T-helper 2 cell (primary cell): ENCODE data around the gene DCHS1.
A peak's percentile ranks its signal among the peaks of the same experiment; 100 is the strongest.

ENCODE experiments used
- DNase-seq, 5 experiments: peaks; one replicate each; pipeline versions ENCODE4 v3.0.0 to v3.0.0-alpha.2; 2012 to 2022

DCHS1 gene

GRCh38 chr11:6646071-6646470 lies 9.5 kb downstream of the DCHS1 start:
- no peak for DNase-seq

- no peak for DNase-seq
These were observed 12.7 kb downstream of the DCHS1 start for GRCh38 chr11:6642957-6643356.

GRCh38 chr11:6640985-6641701 lies 14.5 kb downstream of the DCHS1 start:
- DNase-seq = no peak

- no peak for DNase-seq
These were observed 15.3 kb downstream of the DCHS1 start for GRCh38 chr11:6640036-6640984.

GRCh38 chr11:6638429-6638828 lies 17.2 kb downstream of the DCHS1 start:
- no peak for DNase-seq

GRCh38 chr11:6637871-6638270 lies 17.7 kb downstream of the DCHS1 start:
- DNase-seq = no peak

GRCh38 chr11:6636480-6636879 lies 19.1 kb downstream of the DCHS1 start:
- DNase-seq = no peak

- DNase-seq = no peak
These were observed 20.3 kb downstream of the DCHS1 start for GRCh38 chr11:6635082-6635932.

GRCh38 chr11:6634534-6634933 lies 21.1 kb downstream of the DCHS1 start:
- no peak for DNase-seq

GRCh38 chr11:6633422-6634408 lies 21.9 kb downstream of the DCHS1 start:
- no peak for DNase-seq

GRCh38 chr11:6632116-6633073 lies 23.2 kb downstream of the DCHS1 start:
- peak in 1 of 5 experiments; percentile 20 for DNase-seq

GRCh38 chr11:6631361-6631890 lies 24.2 kb downstream of the DCHS1 start:
- no peak for DNase-seq

GRCh38 chr11:6630632-6631291 lies 24.8 kb downstream of the DCHS1 start:
- DNase-seq = no peak

GRCh38 chr11:6629892-6630631 lies 25.5 kb downstream of the DCHS1 start:
- no peak for DNase-seq

- no peak for DNase-seq
These were observed 26.1 kb downstream of the DCHS1 start for GRCh38 chr11:6629573-6629891.

GRCh38 chr11:6628526-6628925 lies 27.1 kb downstream of the DCHS1 start:
- DNase-seq = no peak

GRCh38 chr11:6627762-6628241 lies 27.8 kb downstream of the DCHS1 start:
- peak in 1 of 5 experiments; percentile 63 for DNase-seq

GRCh38 chr11:6626971-6627761 lies 28.4 kb downstream of the DCHS1 start:
- DNase-seq = no peak
